SU-DHL-6 (cell line): Measurements from ENCODE around the gene RAI1.

Experiments used
- CTCF ChIP-seq: fragments of 200-600 bp; sonication (generic); IDR thresholded peaks from one replicate; pipeline ENCODE4 v1.5.1; 2017; ENCODE audit warnings: antibody characterized with exemption, mild to moderate bottlenecking, low read length, moderate library complexity; ENCODE audit not compliant: insufficient read depth, poor library complexity, severe bottlenecking
- EZH2phosphoT487 ChIP-seq: fragments of 200-600 bp; sonication (generic), shearing (Covaris generic); conservative IDR thresholded peaks from 2 replicates; pipeline ENCODE4 v1.6.1; 2018; ENCODE audit warnings: mild to moderate bottlenecking, antibody characterized with exemption, low read length, moderate library complexity, mixed read lengths

- TF ChIP-seq CTCF = no peak
- TF ChIP-seq EZH2phosphoT487 = no peak
Observed at GRCh38 chr17:17844079-17844478, 162.8 kb downstream of the RAI1 start.
